ENCODE results near the gene WDFY2. TPM values are rescaled to one million over a fixed set of nuclear protein-coding genes. Genes with fewer than 3 reads are reported as not detected.

WDFY2 gene
- total and polyA plus RNA-seq, 2 of the 13 experiments (the other 11 are each of a cell fraction or from before 2014, with no cell fraction given) = 22.6 to 27.0 TPM

DNA sequence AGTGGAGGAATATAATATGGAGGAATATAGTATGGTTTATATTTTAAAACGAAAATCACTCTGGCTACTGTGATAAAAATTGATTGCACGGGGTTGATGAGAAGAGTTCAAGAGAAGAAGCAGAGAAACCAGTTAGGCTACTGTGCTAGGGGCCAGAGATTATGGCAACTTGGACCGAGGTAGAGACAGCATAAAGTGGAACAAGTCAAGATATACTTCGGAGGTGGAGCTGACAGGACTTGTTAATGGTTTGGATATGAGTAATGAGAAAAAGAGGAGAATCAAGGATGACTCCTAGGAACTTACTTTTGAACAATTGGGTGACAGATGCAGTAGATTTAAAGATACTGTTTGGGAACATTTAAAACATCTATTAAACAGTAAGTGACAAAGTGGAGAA, 6.6 kb upstream of the WDFY2 start:
- H3K36me3 ChIP-seq (replicated peaks in 1 of 2; ENCODE audit: control insufficient read depth in 1 of 2, insufficient read depth in 2 of 2, low read length in 2 of 2) = no peaks in the 10 kb centered on the region
- H3K4me1 ChIP-seq (ENCODE audit: insufficient read depth, low read length) = peaks cover 30% of the 10 kb centered on the region
- FAIRE-seq = no peak
- in situ Hi-C loops (cut with HindIII; ENCODE audit: extremely low pct_ligation_motif_present, low pct_unique_long_range_greater_than_20kb) = no loop called here
- TF ChIP-seq TBL1XR1 (IDR thresholded peaks at IDR 0.05; ENCODE audit: borderline replicate concordance, low read length, partially characterized antibody) (no peak), MTA1 (CRISPR knock-in tag; IDR thresholded peaks at IDR 0.05; ENCODE audit: borderline replicate concordance) (no peak), SETDB1 (CRISPR knock-in tag; IDR thresholded peaks at IDR 0.05; ENCODE audit: borderline replicate concordance) (no peak)
- 47% methylated on average over 4 of the region's 4 CpGs for WGBS (ENCODE audit: low lambda C conversion rate)
- no peak overlapping the region for H3K27ac ChIP-seq (ENCODE audit: extremely low read length, insufficient read depth, low read length)
- no peak for DNase-seq (ENCODE audit: low spot score)
- no peak overlapping the region for H3K4me3 ChIP-seq (replicated peaks in 1 of 3; ENCODE audit: insufficient read depth in 1 of 3, low read depth in 2 of 3, low read length in 3 of 3)
- intact Hi-C loops (cut with micrococcal nuclease; ENCODE audit: unreplicated experiment) = no loop called here
- H2AFZ ChIP-seq (ENCODE audit: low read length) = no peak overlapping the region
- no peaks in the 10 kb centered on the region for H3K79me2 ChIP-seq (ENCODE audit: insufficient read depth, low read length)
- ATAC-seq = no peak
- CTCF ChIA-PET (ENCODE audit: low intra/inter-chr PET ratio, low total read pairs) = no interaction called here
- H3K4me2 ChIP-seq (ENCODE audit: low read depth, low read length) = no peak overlapping the region
- no peak overlapping the region for H3K9ac ChIP-seq (ENCODE audit: insufficient read depth, low read depth, low read length)
- no peaks in the 10 kb centered on the region for H3K9me3 ChIP-seq (ENCODE audit: low read length)
- H3K27me3 ChIP-seq (ENCODE audit: control insufficient read depth in 1 of 2, insufficient read depth in 2 of 2, low read length in 2 of 2) = no peaks in the 10 kb centered on the region
- H4K20me1 ChIP-seq (ENCODE audit: insufficient read depth, low read length) = no peaks in the 10 kb centered on the region
- no TSS peak for BruUV-seq (replicated peaks)
- POLR2A ChIA-PET = no interaction called here

DNA sequence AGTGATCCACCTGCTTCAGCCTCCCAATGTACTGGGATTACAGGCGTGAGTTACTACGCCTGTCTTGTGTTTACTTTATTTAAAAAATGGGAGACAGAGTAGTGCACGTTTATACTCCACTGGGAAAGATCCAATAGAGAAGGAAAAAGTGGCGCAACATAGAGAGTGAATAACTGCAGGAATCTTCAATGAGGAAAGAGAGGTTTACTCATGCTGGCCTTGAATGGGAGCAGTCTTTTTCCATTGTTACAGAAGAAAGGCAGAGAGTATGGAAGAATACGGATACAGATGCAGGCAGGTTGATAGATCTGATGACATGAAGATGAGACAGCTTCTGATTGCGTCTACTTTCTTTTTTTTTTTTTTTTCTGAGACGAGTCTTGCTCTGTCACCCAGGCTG, 4.6 kb upstream of the WDFY2 start:
- Histone ChIP-seq H3K4me2 (ENCODE audit: low read depth, low read length) (no peak overlapping the region), H4K20me1 (ENCODE audit: insufficient read depth, low read length) (no peaks in the 10 kb centered on the region), H3K27ac (ENCODE audit: extremely low read length, insufficient read depth, low read length) (no peak overlapping the region), H3K36me3 (replicated peaks in 1 of 2; ENCODE audit: control insufficient read depth in 1 of 2, insufficient read depth in 2 of 2, low read length in 2 of 2) (no peaks in the 10 kb centered on the region), H3K27me3 (ENCODE audit: control insufficient read depth in 1 of 2, insufficient read depth in 2 of 2, low read length in 2 of 2) (no peaks in the 10 kb centered on the region; a peak in 1 of 5 replicates), H3K79me2 (ENCODE audit: insufficient read depth, low read length) (peaks cover 3% of the 10 kb centered on the region), H3K4me1 (ENCODE audit: insufficient read depth, low read length) (peaks cover 39% of the 10 kb centered on the region), H2AFZ (ENCODE audit: low read length) (no peak overlapping the region), H3K4me3 (replicated peaks in 1 of 3; ENCODE audit: insufficient read depth in 1 of 3, low read depth in 2 of 3, low read length in 3 of 3) (no peak overlapping the region), H3K9ac (ENCODE audit: insufficient read depth, low read depth, low read length) (no peak overlapping the region), H3K9me3 (ENCODE audit: low read length) (no peaks in the 10 kb centered on the region)
- no peak for ATAC-seq
- TF ChIP-seq CEBPB (IDR thresholded peaks at IDR 0.05; ENCODE audit: borderline replicate concordance, low read depth, low read length) = peak; percentile 37; the same call in 1 of the 2 replicates
- no peak for TF ChIP-seq SOX13 (IDR thresholded peaks at IDR 0.05)
- peak in 1 of 2 experiments; percentile 12; a peak in 1 of 4 replicates for TF ChIP-seq SOX13 (CRISPR knock-in tag; conservative IDR thresholded peaks at IDR 0.05 in 1 of 2, IDR thresholded peaks at IDR 0.05 in 1 of 2)
- no peak for TF ChIP-seq MIXL1 (CRISPR knock-in tag; IDR thresholded peaks at IDR 0.05)
- TF ChIP-seq ZNF7 (CRISPR knock-in tag; IDR thresholded peaks at IDR 0.05) = no peak
- no peak for TF ChIP-seq PHB2 (IDR thresholded peaks at IDR 0.05; ENCODE audit: partially characterized antibody)
- TF ChIP-seq ZNF232 (CRISPR knock-in tag; IDR thresholded peaks at IDR 0.05; ENCODE audit: borderline replicate concordance) = no peak
- ChIA-PET POLR2A (no interaction called here), CTCF (ENCODE audit: low intra/inter-chr PET ratio, low total read pairs) (no interaction called here)
- in situ Hi-C loops (cut with HindIII; ENCODE audit: extremely low pct_ligation_motif_present, low pct_unique_long_range_greater_than_20kb) = loop anchor here (10.0 kb wide), 1 partner anchor 135 kb away; no protein-coding TSS in a partner anchor
- FAIRE-seq = no peak
- intact Hi-C loops (cut with micrococcal nuclease; ENCODE audit: unreplicated experiment) = loop anchor here (10.0 kb wide), 1 partner anchor 155 kb away; no protein-coding TSS in a partner anchor
- whole genome bisulfite sequencing (ENCODE audit: low lambda C conversion rate) = 59% methylated on average over 7 of the region's 7 CpGs
- DNase-seq (ENCODE audit: low spot score) = peak; percentile 20
- no TSS peak for BruUV-seq (replicated peaks)

Measured in HepG2 (cell line).